ENCODE results near the gene SAMHD1. TPM values are rescaled to one million over a fixed set of nuclear protein-coding genes. Genes with fewer than 3 reads are reported as not detected.
A peak's percentile ranks its signal among the peaks of the same experiment; 100 is the strongest.

Gene SAMHD1
- total RNA-seq, 2 experiments from 2014 or later: 10.6 to 20.8 TPM

DNA sequence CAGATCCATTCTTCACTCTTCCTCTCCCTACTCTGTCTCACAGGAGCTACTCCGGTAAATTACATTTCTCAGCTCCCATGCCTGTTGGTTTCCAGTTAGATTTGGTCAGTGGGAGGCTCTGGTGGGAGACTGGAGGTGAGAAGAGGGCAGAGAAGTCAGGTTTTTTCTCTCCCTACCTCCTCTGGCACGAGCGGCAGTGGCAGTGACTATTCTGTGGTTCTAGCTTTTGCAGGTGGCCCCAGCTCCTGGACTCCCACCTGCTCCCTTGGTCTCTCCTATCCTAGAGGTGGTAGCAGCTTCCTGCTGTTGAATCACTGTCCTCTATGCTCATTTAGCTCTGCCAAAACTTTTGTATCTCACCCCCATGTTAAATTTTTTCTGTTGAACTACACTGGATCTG, 57.7 kb downstream of the SAMHD1 start:
- Histone ChIP-seq H3K36me3 (ENCODE audit: insufficient read depth, low read length) (peaks cover 11% of the 10 kb centered on the region; the same call in 1 of the 2 replicates), H4K20me1 (ENCODE audit: insufficient read depth, low read length) (no peaks in the 10 kb centered on the region), H3K4me2 (ENCODE audit: low read length) (no peak overlapping the region), H3K9me3 (ENCODE audit: low read length) (no peaks in the 10 kb centered on the region), H3K4me3 (ENCODE audit: low read depth, low read length, poor library complexity, severe bottlenecking) (no peak overlapping the region), H3K4me1 (ENCODE audit: insufficient read depth, low read length, poor library complexity, severe bottlenecking) (no peaks in the 10 kb centered on the region), H2AFZ (ENCODE audit: low read length) (no peak overlapping the region), H3K9me2 (ENCODE audit: insufficient read depth, low read length) (no peaks in the 10 kb centered on the region), H3K27ac (ENCODE audit: low read depth, low read length, poor library complexity, severe bottlenecking) (no peak overlapping the region), H3K79me2 (ENCODE audit: insufficient read depth, low read depth, low read length) (no peaks in the 10 kb centered on the region)
- no TSS peak for BruUV-seq (replicated peaks)
- intact Hi-C loops (cut with micrococcal nuclease; ENCODE audit: unreplicated experiment): loop anchor here (10.0 kb wide), 1 partner anchor 379 kb away; no protein-coding TSS in a partner anchor
- POLR2A ChIA-PET: no interaction called here
- DNase-seq (ENCODE audit: low spot score): no peak
- TF ChIP-seq EZH2phosphoT487 (IDR thresholded peaks at IDR 0.05; ENCODE audit: borderline replicate concordance, low read depth, low read length): no peak
- TF ChIP-seq, protein P1, sequence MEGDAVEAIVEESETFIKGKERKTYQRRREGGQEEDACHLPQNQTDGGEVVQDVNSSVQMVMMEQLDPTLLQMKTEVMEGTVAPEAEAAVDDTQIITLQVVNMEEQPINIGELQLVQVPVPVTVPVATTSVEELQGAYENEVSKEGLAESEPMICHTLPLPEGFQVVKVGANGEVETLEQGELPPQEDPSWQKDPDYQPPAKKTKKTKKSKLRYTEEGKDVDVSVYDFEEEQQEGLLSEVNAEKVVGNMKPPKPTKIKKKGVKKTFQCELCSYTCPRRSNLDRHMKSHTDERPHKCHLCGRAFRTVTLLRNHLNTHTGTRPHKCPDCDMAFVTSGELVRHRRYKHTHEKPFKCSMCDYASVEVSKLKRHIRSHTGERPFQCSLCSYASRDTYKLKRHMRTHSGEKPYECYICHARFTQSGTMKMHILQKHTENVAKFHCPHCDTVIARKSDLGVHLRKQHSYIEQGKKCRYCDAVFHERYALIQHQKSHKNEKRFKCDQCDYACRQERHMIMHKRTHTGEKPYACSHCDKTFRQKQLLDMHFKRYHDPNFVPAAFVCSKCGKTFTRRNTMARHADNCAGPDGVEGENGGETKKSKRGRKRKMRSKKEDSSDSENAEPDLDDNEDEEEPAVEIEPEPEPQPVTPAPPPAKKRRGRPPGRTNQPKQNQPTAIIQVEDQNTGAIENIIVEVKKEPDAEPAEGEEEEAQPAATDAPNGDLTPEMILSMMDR (conservative IDR thresholded peaks at IDR 0.05; ENCODE audit: low read length): no peak
- CTCF ChIA-PET (ENCODE audit: unreplicated experiment): no interaction called here

DNA sequence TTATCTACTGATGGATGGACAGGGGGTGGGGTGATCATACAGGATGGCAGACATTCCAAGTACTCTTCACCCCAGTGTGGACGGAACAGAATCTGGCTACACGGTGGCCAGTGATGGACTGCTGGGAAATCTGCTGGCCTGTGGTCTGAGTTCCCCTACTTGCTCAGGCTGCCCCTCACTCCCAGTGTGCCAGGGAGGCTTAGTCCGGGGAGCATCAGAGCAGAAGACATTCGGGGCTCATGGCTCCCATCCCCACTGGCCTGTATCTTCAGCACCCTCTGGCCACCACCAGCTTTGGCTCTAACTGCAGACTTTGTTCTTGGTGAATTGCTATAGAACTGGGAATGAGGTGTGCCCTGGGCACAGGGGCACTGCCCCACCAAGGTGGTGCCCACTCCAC, 60.3 kb downstream of the SAMHD1 start:
- POLR2A ChIA-PET: no interaction called here
- intact Hi-C loops (cut with micrococcal nuclease; ENCODE audit: unreplicated experiment): loop anchor here (10.0 kb wide), 1 partner anchor 376 kb away; no protein-coding TSS in a partner anchor
- DNase-seq (ENCODE audit: low spot score): no peak
- H3K9me3 ChIP-seq (ENCODE audit: low read length): no peaks in the 10 kb centered on the region
- TF ChIP-seq, protein P1 (conservative IDR thresholded peaks at IDR 0.05; ENCODE audit: low read length): no peak
- TF ChIP-seq EZH2phosphoT487 (IDR thresholded peaks at IDR 0.05; ENCODE audit: borderline replicate concordance, low read depth, low read length): no peak
- BruUV-seq (replicated peaks): no TSS peak
- no peak overlapping the region for H2AFZ ChIP-seq (ENCODE audit: low read length)
- no peak overlapping the region for H3K27ac ChIP-seq (ENCODE audit: low read depth, low read length, poor library complexity, severe bottlenecking)
- H4K20me1 ChIP-seq (ENCODE audit: insufficient read depth, low read length): no peaks in the 10 kb centered on the region
- H3K4me1 ChIP-seq (ENCODE audit: insufficient read depth, low read length, poor library complexity, severe bottlenecking): peaks cover 4% of the 10 kb centered on the region
- H3K4me2 ChIP-seq (ENCODE audit: low read length): no peak overlapping the region
- H3K9me2 ChIP-seq (ENCODE audit: insufficient read depth, low read length): no peaks in the 10 kb centered on the region
- no peak overlapping the region for H3K4me3 ChIP-seq (ENCODE audit: low read depth, low read length, poor library complexity, severe bottlenecking)
- H3K36me3 ChIP-seq (ENCODE audit: insufficient read depth, low read length): peaks cover 8% of the 10 kb centered on the region; the same call in 1 of the 2 replicates
- CTCF ChIA-PET (ENCODE audit: unreplicated experiment): no interaction called here
- no peaks in the 10 kb centered on the region for H3K79me2 ChIP-seq (ENCODE audit: insufficient read depth, low read depth, low read length)

DNA sequence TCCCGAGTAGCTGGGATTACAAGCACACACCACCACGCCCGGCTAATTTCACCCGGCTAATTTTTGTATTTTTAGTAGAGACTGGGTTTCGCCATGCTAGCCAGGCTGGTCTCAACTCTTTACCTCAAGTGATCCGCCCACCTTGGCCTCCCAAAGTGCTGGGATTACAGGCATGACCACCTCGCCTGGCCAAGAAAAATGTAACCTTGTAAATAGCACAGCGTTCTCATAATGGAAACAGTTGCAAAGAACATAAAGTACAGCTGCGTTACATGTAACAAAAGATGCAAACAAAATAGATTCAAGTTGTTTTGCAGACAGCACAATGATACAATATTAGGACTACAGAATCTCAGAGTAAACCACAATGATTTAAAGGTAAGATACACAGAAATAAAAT, 60.9 kb downstream of the SAMHD1 start:
- no peak overlapping the region for H3K4me3 ChIP-seq (ENCODE audit: low read depth, low read length, poor library complexity, severe bottlenecking)
- no peaks in the 10 kb centered on the region for H3K9me3 ChIP-seq (ENCODE audit: low read length)
- H3K4me1 ChIP-seq (ENCODE audit: insufficient read depth, low read length, poor library complexity, severe bottlenecking): peaks cover 4% of the 10 kb centered on the region
- TF ChIP-seq, protein P1 (conservative IDR thresholded peaks at IDR 0.05; ENCODE audit: low read length): no peak
- TF ChIP-seq EZH2phosphoT487 (IDR thresholded peaks at IDR 0.05; ENCODE audit: borderline replicate concordance, low read depth, low read length): no peak
- ChIA-PET POLR2A (no interaction called here), CTCF (ENCODE audit: unreplicated experiment) (no interaction called here)
- intact Hi-C loops (cut with micrococcal nuclease; ENCODE audit: unreplicated experiment): loop anchor here (10.0 kb wide), 1 partner anchor 376 kb away; no protein-coding TSS in a partner anchor
- H3K36me3 ChIP-seq (ENCODE audit: insufficient read depth, low read length): peaks cover 8% of the 10 kb centered on the region; the same call in 1 of the 2 replicates
- no peak overlapping the region for H3K4me2 ChIP-seq (ENCODE audit: low read length)
- H2AFZ ChIP-seq (ENCODE audit: low read length): no peak overlapping the region
- DNase-seq (ENCODE audit: low spot score): no peak
- H3K79me2 ChIP-seq (ENCODE audit: insufficient read depth, low read depth, low read length): no peaks in the 10 kb centered on the region
- no peaks in the 10 kb centered on the region for H3K9me2 ChIP-seq (ENCODE audit: insufficient read depth, low read length)
- TSS peak; percentile 55 for BruUV-seq (replicated peaks)
- H4K20me1 ChIP-seq (ENCODE audit: insufficient read depth, low read length): no peaks in the 10 kb centered on the region
- H3K27ac ChIP-seq (ENCODE audit: low read depth, low read length, poor library complexity, severe bottlenecking): no peak overlapping the region
